Spinal cord (tissue), 10 donors: Measurements from ENCODE around the gene CRAMP1. TPM values are rescaled to one million over a fixed set of nuclear protein-coding genes. Genes with fewer than 3 reads are reported as not detected.

Experiments
- DNase-seq, 6 donors: peaks; one replicate each; pipeline versions ENCODE4 v3.0.0 to v3.0.0-alpha.2; 2013 to 2015; ENCODE audit warnings: low spot score in 6 of 6, low read depth in 4 of 6
- H3K27ac ChIP-seq: one replicate; pipeline ENCODE4 v1.5.1; 2013; ENCODE audit warnings: low read depth, low read length, control low read depth
- H3K27me3 ChIP-seq: one replicate; pipeline ENCODE4 v1.6.1; 2013; ENCODE audit warnings: low read length; ENCODE audit not compliant: control insufficient read depth, insufficient read depth
- H3K36me3 ChIP-seq: one replicate; pipeline ENCODE4 v1.6.1; 2013; ENCODE audit warnings: low read length; ENCODE audit not compliant: control insufficient read depth, insufficient read depth
- H3K4me1 ChIP-seq: one replicate; pipeline ENCODE4 v1.6.1; 2013; ENCODE audit warnings: low read length; ENCODE audit not compliant: control insufficient read depth, insufficient read depth
- H3K4me3 ChIP-seq: one replicate; pipeline ENCODE4 v1.5.1; 2013; ENCODE audit warnings: low read depth, low read length, control low read depth
- H3K9me3 ChIP-seq: one replicate; pipeline ENCODE4 v1.6.1; 2013; ENCODE audit warnings: low read length; ENCODE audit not compliant: control insufficient read depth, insufficient read depth
- WGBS: methylation state at CpG from one replicate; pipeline ENCODE4 v1.1.5; 2013; ENCODE audit warnings: missing lambda C conversion rate; ENCODE audit not compliant: insufficient coverage; 5-methylcytosine and 5-hydroxymethylcytosine counted together
- polyA plus RNA-seq, 2 donors: library from polyadenylated mRNA; unstranded; fragments of 120-200 nt; gene quantifications; one replicate each; pipeline ENCODE4 v1.2.1, GENCODE V29; 2013; ENCODE audit not compliant: insufficient read length in 2 of 2
- total RNA-seq, 2 donors: library from RNA; depleted of rRNA in 1 of 2; stranded (reverse); fragments of 120-200 nt in 1 of 2; fragments of >200 nt in 1 of 2; gene quantifications; one replicate each; pipeline versions ENCODE4 v1.2.3 to v1.2.4, GENCODE V29; 2013 to 2014
- donor health status: healthy.

Gene CRAMP1
- total and polyA plus RNA-seq, 4 donors = 7.9 to 24.4 (median 17.8) TPM

DNA sequence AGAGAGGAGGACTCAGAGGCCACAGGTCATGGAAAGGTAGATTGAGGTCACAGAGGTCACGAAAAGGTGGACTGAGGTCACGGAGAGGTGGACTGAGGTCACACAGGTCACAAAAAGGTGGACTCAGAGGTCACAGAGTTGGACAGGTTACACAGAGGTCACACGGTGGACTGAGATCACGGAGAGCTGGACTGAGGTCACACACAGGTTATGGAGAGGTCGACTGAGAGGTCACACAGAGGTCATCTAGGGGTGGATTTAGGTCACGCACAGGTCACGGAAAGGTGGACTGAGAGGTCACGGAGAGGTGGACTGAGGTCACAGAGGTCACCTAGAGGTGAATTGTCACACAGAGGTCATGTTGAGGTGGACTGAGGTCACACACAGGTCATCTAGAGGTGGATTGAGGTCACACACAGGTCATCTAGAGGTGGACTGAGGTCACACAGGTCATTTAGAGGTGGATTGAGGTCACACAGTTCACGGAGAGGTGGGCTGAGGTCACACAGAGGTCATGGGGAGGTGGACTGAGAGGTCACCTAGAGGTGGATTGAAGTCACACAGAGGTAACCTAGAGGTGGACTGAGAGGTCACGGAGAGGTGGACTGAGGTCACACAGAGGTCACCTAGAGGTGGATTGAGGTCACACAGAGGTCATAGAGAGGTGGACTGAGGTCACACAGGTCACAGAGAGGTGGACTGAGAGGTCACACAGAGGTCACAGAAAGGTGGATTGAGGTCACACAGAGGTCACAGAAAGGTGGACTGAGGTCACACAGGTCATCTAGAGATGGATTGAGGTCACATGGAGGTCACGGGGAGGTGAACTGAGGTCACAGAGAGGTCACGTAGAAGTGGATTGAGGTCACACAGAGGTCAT, 39.2 kb downstream of the CRAMP1 start:
- WGBS = 95% methylated on average over 12 of the region's 12 CpGs
- DNase-seq = peak in 3 of 6 donors; percentile 2 to 48 (median 16)
- H3K9me3 ChIP-seq = no peaks in the 10 kb centered on the region
- H3K27ac ChIP-seq = no peak overlapping the region
- H3K4me3 ChIP-seq = no peak overlapping the region
- H3K36me3 ChIP-seq = peaks cover 72% of the 10 kb centered on the region
- no peaks in the 10 kb centered on the region for H3K27me3 ChIP-seq
- no peaks in the 10 kb centered on the region for H3K4me1 ChIP-seq

DNA sequence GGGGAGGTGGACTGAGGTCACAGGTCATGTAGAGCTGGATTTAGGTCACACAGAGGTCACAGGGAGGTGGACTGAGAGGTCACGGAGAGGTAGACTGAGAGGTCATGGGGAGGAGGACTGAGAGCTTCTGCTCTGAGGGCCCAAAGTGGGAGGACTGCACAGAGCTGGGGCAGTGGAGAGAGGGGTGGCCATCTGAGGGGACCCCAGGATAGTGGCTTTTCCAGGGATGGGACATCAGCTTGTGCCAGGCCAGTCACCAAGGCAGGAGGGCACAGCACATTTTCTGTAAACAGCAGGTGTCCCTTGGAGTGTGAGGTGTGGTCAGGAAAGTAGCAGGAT, 39.8 kb downstream of the CRAMP1 start:
- Histone ChIP-seq H3K27ac (no peak overlapping the region), H3K27me3 (no peaks in the 10 kb centered on the region), H3K4me1 (no peaks in the 10 kb centered on the region), H3K9me3 (no peaks in the 10 kb centered on the region), H3K36me3 (peaks cover 78% of the 10 kb centered on the region), H3K4me3 (no peak overlapping the region)
- WGBS = 100% methylated on average over 1 of the region's 1 CpG
- DNase-seq = no peak

DNA sequence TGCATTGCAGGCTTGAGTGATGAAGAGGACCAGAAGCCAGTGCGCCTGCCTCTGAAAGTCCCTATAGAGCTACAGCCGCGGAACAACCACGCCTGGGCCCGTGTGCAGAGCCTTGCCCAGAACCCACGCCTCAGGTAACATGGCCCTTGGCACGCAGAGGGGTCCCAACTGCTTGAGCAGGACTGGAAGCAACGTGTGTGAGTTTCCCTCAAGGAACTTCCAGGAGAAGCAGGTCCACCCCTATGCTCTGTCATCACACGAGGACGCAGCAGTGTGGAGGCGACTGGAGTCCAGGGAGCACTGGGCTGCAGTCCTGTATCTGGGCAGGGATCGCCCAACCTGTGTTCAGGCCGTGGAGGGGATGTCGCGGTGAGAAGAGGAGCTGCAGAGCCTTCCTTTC, 40.9 kb downstream of the CRAMP1 start:
- Histone ChIP-seq H3K9me3 (no peaks in the 10 kb centered on the region), H3K27me3 (no peaks in the 10 kb centered on the region), H3K4me3 (no peak overlapping the region), H3K27ac (no peak overlapping the region), H3K4me1 (no peaks in the 10 kb centered on the region), H3K36me3 (peaks cover 84% of the 10 kb centered on the region)
- 99% methylated on average over 15 of the region's 15 CpGs for WGBS
- DNase-seq = no peak

DNA sequence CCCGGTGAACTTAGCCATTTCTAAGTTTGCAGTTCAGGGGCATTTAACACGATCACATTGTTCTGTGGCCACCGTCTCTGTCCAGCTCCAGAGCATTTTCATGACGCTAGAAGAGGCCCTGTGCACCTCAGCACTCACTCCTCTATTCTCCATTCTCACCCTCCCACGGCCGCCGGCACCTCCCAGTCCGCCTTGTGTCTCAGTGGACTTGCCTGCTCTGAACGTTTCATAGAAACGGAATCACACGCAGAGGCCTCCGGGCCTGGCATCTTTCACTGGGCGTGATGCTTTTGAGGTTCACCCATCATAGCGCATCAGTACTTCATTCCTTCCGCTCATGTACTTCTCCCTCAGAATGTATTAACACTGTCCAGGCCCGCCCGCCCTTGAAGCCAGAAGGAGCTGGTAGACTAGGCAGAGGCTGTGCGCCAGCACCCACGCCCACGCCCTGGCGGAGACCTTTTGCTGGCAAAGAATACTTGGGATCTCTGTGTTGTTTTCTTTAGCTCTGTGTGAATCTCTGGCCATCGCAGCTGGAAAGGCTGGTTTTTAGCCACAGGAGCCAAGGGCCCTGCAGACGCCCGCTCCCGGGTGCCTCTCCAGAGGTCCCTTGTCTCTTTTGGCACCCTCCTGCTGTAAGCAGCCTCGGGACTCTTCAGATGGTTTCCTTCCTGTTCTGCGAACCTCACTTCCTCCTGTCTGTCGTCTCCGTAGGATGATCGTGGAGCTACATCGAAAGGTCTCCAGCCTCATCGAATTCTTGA, 42.5 kb downstream of the CRAMP1 start:
- 92% methylated on average over 32 of the region's 32 CpGs for WGBS
- peaks cover 94% of the 10 kb centered on the region for H3K36me3 ChIP-seq
- no peak overlapping the region for H3K27ac ChIP-seq

DNA sequence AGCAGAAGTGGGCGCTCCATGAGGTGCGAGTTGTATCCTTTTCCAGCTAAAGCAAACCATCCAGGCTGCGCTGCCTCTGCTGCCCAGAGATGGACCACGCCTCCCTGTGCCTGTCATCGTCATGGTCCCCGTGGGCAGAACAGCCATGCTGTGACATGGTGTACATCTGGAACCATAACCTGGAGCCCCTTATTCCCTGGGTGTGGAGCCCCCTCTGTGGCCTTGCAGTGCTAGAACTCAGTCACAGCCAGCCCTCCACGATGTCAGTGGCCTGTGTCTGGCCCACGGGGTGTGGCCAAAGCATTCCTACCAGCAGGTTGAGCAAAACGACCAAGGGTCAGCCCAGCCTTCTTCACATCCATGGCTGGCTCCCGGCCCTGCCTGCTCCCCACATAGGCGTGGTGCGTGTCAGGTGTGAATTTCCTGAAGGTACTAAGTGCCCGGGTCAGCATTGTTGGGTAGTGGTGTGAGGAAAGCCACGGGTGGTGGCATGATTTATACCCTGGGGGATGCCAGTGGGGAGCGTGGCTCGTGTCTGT, 43.2 kb downstream of the CRAMP1 start:
- Histone ChIP-seq H3K4me3 (no peak overlapping the region), H3K4me1 (no peaks in the 10 kb centered on the region), H3K27me3 (no peaks in the 10 kb centered on the region), H3K9me3 (no peaks in the 10 kb centered on the region), H3K36me3 (peaks cover 95% of the 10 kb centered on the region), H3K27ac (no peak overlapping the region)
- 93% methylated on average over 16 of the region's 16 CpGs for WGBS
- no peak for DNase-seq

More for the DNA sequence above, 42.5 kb downstream of the CRAMP1 start:
- no peaks in the 10 kb centered on the region for H3K9me3 ChIP-seq
- no peak overlapping the region for H3K4me3 ChIP-seq
- DNase-seq = no peak
- H3K27me3 ChIP-seq = no peaks in the 10 kb centered on the region
- H3K4me1 ChIP-seq = no peaks in the 10 kb centered on the region

DNA sequence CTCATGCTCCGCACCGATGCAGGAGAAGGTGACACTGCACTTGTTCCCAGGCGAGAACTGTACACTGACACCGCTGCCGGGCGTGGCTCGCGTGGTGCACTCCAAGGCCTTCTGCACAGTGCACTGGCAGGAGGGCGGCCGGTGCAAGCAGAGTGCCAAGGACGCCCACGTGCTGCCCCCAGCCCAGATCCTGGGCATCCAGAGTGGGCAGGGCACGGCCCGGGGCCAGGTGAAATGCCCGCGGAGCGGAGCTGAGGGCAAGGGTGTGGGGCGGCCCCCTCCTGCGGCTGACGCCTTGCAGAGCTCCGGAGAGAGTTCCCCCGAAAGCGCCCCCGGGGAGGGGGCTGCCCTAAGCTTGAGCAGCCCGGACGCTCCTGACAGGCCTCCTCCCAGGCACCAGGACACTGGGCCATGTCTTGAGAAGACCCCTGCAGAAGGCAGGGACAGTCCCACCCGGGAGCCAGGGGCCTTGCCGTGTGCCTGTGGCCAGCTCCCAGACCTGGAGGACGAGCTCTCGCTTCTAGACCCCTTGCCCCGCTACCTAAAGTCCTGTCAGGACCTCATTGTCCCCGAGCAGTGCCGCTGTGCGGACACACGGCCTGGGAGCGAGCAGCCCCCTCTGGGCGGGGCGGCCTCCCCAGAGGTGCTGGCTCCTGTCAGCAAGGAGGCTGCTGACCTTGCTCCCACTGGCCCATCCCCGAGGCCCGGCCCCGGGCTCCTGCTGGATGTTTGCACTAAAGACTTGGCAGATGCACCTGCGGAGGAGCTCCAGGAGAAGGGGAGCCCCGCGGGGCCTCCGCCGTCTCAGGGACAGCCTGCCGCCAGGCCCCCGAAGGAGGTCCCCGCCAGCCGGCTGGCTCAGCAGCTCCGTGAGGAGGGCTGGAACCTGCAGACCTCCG, 44.0 kb downstream of the CRAMP1 start:
- Histone ChIP-seq H3K36me3 (peaks cover 98% of the 10 kb centered on the region), H3K9me3 (no peaks in the 10 kb centered on the region), H3K27ac (no peak overlapping the region), H3K4me1 (no peaks in the 10 kb centered on the region), H3K27me3 (no peaks in the 10 kb centered on the region), H3K4me3 (no peak overlapping the region)
- WGBS = 95% methylated on average over 52 of the region's 52 CpGs
- no peak for DNase-seq

DNA sequence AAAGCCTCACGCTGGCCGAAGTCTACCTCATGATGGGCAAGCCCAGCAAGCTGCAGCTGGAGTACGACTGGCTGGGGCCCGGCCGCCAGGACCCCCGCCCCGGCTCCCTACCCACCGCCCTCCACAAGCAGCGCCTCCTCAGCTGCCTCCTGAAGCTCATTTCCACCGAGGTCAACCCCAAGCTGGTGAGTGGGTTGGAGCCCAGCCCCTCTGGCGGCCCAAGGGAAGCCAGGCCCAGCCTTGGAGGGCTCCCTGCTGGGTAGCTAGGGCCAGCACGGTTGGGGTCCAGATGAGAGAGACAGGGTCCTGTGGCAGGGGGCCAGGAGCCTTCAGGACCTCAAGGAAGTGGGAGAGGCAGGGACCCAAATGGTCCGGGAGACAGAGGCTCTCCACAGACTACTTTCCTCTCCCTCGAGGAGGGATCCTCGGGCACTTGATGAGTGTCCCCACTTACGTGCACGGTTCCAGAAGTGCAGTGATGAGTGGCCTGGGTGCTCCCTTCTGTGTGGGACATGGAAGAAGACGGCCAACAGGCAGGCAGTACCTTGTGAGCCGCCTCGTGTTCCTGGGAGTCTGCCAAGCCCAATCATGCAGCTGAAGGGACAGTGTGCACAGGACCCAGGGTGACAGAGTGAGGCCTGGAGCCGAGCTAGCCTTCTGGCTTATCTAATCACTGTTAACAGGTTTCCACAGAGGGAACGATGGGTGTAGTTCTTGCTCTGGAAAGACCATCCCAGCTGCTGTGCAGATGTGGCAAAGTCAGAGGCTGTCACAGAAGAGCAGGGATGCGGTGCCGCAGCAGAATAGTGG, 44.9 kb downstream of the CRAMP1 start:
- WGBS = 94% methylated on average over 24 of the region's 24 CpGs

DNA sequence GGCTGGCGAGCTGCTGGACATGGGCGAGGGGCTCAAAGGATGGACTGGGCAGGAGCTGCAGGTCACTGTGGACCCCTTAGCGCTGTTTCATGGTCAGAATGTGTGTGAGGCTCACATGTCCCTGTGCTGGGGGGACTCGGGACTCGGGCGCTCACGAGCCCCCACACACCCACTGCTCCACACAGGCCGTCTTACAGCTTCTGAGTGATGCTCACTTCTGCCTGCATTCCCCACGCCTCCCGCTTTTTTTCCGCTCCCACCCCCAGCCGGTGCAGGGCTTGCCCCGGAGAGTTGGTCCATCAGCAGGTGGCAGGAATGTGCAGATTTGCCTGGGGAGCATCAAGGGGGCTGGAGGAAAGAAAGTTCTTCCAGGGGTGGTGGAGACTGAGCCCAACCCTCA, 45.7 kb downstream of the CRAMP1 start:
- no peak for DNase-seq
- Histone ChIP-seq H3K9me3 (no peaks in the 10 kb centered on the region), H3K4me3 (no peak overlapping the region), H3K4me1 (no peaks in the 10 kb centered on the region), H3K36me3 (peaks cover 94% of the 10 kb centered on the region), H3K27ac (no peak overlapping the region), H3K27me3 (no peaks in the 10 kb centered on the region)
- 92% methylated on average over 13 of the region's 13 CpGs for WGBS

More for the DNA sequence above, 44.9 kb downstream of the CRAMP1 start:
- Histone ChIP-seq H3K9me3 (no peaks in the 10 kb centered on the region), H3K4me1 (no peaks in the 10 kb centered on the region), H3K4me3 (no peak overlapping the region), H3K36me3 (peaks cover 94% of the 10 kb centered on the region), H3K27me3 (no peaks in the 10 kb centered on the region), H3K27ac (no peak overlapping the region)
- no peak for DNase-seq
